ENCODE data around the gene RBM14.

- no peak for TF ChIP-seq CTCF (IDR thresholded peaks at IDR 0.05)
- no peak for TF ChIP-seq EZH2 (IDR thresholded peaks at IDR 0.05; ENCODE audit: borderline replicate concordance, insufficient read depth, low read depth, low read length, poor library complexity, severe bottlenecking)
Measured at GRCh38 chr11:66652651-66653050, 36.2 kb downstream of the RBM14 start.

Measured in B cell (primary cell).